CD8-positive, alpha-beta memory T cell (primary cell): ENCODE measurements around the gene ADGRB3. TPM values are rescaled to one million over a fixed set of nuclear protein-coding genes. Genes with fewer than 3 reads are reported as not detected.

ENCODE experiments used
- CTCF ChIA-PET: fragments of 350-600 bp; sonication (Branson Sonifier 250); formaldehyde crosslinking; loops from one replicate; lab custom pipeline; 2021; ENCODE audit warnings: antibody characterized with exemption; lab: Charles Lee
- POLR2A ChIA-PET: fragments of 350-600 bp; sonication (Branson Sonifier 250); formaldehyde crosslinking; loops from one replicate; lab custom pipeline; 2021; ENCODE audit warnings: antibody characterized with exemption; lab: Charles Lee
- DNase-seq, 5 donors: peaks; one replicate each; pipeline versions ENCODE4 v3.0.0 to v3.0.0-alpha.2; 2020 to 2022; ENCODE audit warnings: mixed read lengths in 1 of 5
- H3K27ac ChIP-seq: one replicate; pipeline ENCODE4 v1.7.0; 2013; ENCODE audit warnings: low read depth, mild to moderate bottlenecking, low read length, moderate library complexity
- H3K27me3 ChIP-seq: 2 replicates; pipeline ENCODE4 v1.7.0; 2013; ENCODE audit warnings: low read length, mild to moderate bottlenecking; ENCODE audit not compliant: insufficient read depth, poor library complexity, severe bottlenecking
- H3K36me3 ChIP-seq: 2 replicates; pipeline ENCODE4 v1.7.0; 2013; ENCODE audit warnings: mild to moderate bottlenecking, low read length, moderate library complexity; ENCODE audit not compliant: insufficient read depth
- H3K4me1 ChIP-seq: 2 replicates; pipeline ENCODE4 v1.7.0; 2013; ENCODE audit warnings: mild to moderate bottlenecking, low read length, moderate library complexity; ENCODE audit not compliant: insufficient read depth
- H3K4me3 ChIP-seq: 2 replicates; pipeline ENCODE4 v1.7.0; 2013; ENCODE audit warnings: mild to moderate bottlenecking, low read length
- H3K9me3 ChIP-seq: 2 replicates; pipeline ENCODE4 v1.7.0; 2013; ENCODE audit warnings: mild to moderate bottlenecking, low read length
- H3K27ac Mint-ChIP-seq, 8 donors: one replicate each; pipeline ENCODE4 v1.8.0; 2020 to 2021; ENCODE audit warnings: mixed read lengths in 8 of 8, mild to moderate bottlenecking in 6 of 8, inconsistent platforms in 3 of 8, moderate library complexity in 3 of 8
- H3K27me3 Mint-ChIP-seq, 2 donors: one replicate each; pipeline ENCODE4 v1.8.0; 2020 to 2021; ENCODE audit warnings: mixed read lengths in 2 of 2, mild to moderate bottlenecking in 1 of 2, moderate library complexity in 1 of 2
- H3K36me3 Mint-ChIP-seq, 3 donors: one replicate each; pipeline ENCODE4 v1.8.0; 2020 to 2021; ENCODE audit warnings: mixed read lengths in 3 of 3, inconsistent platforms in 1 of 3, mild to moderate bottlenecking in 1 of 3
- H3K4me1 Mint-ChIP-seq, 3 donors: one replicate each; pipeline ENCODE4 v1.8.0; 2020 to 2021; ENCODE audit warnings: mixed read lengths in 3 of 3, inconsistent platforms in 1 of 3, mild to moderate bottlenecking in 1 of 3
- H3K4me3 Mint-ChIP-seq, 7 donors: one replicate each; pipeline ENCODE4 v1.8.0; 2020 to 2021; ENCODE audit warnings: mixed read lengths in 7 of 7, mild to moderate bottlenecking in 6 of 7, moderate library complexity in 4 of 7, inconsistent platforms in 2 of 7
- H3K9me3 Mint-ChIP-seq, 5 donors: one replicate each; pipeline ENCODE4 v1.8.0; 2020 to 2022; ENCODE audit warnings: mixed read lengths in 5 of 5, mild to moderate bottlenecking in 3 of 5, moderate library complexity in 2 of 5, inconsistent platforms in 1 of 5
- polyA plus RNA-seq: library from polyadenylated mRNA; unstranded; fragments of 300-500 nt; fragmentation: Illumina TruSeq; gene quantifications from one replicate; pipeline ENCODE4 v1.2.3, GENCODE V29; 2021
- total RNA-seq, 2 experiments: library from RNA; stranded (reverse); gene quantifications; one replicate each; pipeline ENCODE4 v1.2.3, GENCODE V29; 2021

Gene ADGRB3
- total and polyA plus RNA-seq, 3 experiments from 2014 or later, result not detected

- Histone ChIP-seq H3K4me3 (no peak overlapping the region), H3K27me3 (no peaks in the 10 kb centered on the region), H3K36me3 (no peaks in the 10 kb centered on the region), H3K27ac (no peak overlapping the region), H3K4me1 (no peaks in the 10 kb centered on the region), H3K9me3 (no peaks in the 10 kb centered on the region)
- no peak for DNase-seq
- Mint-ChIP-seq H3K4me1 (no peaks in the 10 kb centered on the region), H3K9me3 (peaks cover 0 to 15% (median 5%) of the 10 kb centered on the region in 5 donors), H3K36me3 (no peaks in the 10 kb centered on the region), H3K27me3 (no peaks in the 10 kb centered on the region), H3K4me3 (no peak overlapping the region), H3K27ac (no peak overlapping the region)
- ChIA-PET POLR2A (no interaction called here), CTCF (no interaction called here)
Measured at GRCh38 chr6:69146385-69146784, 511.3 kb downstream of the ADGRB3 start.

- Histone ChIP-seq H3K36me3 (no peaks in the 10 kb centered on the region), H3K27me3 (no peaks in the 10 kb centered on the region), H3K27ac (no peak overlapping the region), H3K4me1 (no peaks in the 10 kb centered on the region), H3K4me3 (no peak overlapping the region), H3K9me3 (no peaks in the 10 kb centered on the region)
- Mint-ChIP-seq H3K27me3 (peaks cover 0 to 2% of the 10 kb centered on the region in 2 donors), H3K27ac (no peak overlapping the region), H3K9me3 (peaks cover 0 to 8% (median 0%) of the 10 kb centered on the region in 5 donors), H3K4me3 (no peak overlapping the region), H3K4me1 (no peaks in the 10 kb centered on the region), H3K36me3 (peaks cover 0 to 2% (median 0%) of the 10 kb centered on the region in 3 donors)
- POLR2A ChIA-PET, result no interaction called here
- CTCF ChIA-PET, result no interaction called here
- no peak for DNase-seq
Measured at GRCh38 chr6:69155467-69155866, 520.4 kb downstream of the ADGRB3 start.

- no peak overlapping the region for H3K4me3 ChIP-seq
- H3K27ac ChIP-seq, result no peak overlapping the region
- Mint-ChIP-seq H3K9me3 (peaks cover 0 to 14% (median 1%) of the 10 kb centered on the region in 5 donors), H3K36me3 (no peaks in the 10 kb centered on the region), H3K4me3 (no peak overlapping the region), H3K4me1 (no peaks in the 10 kb centered on the region), H3K27ac (no peak overlapping the region), H3K27me3 (no peaks in the 10 kb centered on the region)
- H3K27me3 ChIP-seq, result no peaks in the 10 kb centered on the region
- no peak for DNase-seq
- no peaks in the 10 kb centered on the region for H3K9me3 ChIP-seq
- POLR2A ChIA-PET, result no interaction called here
- no peaks in the 10 kb centered on the region for H3K4me1 ChIP-seq
- no peaks in the 10 kb centered on the region for H3K36me3 ChIP-seq
- CTCF ChIA-PET, result no interaction called here
Measured at GRCh38 chr6:69162811-69163210, 527.7 kb downstream of the ADGRB3 start.

DNA sequence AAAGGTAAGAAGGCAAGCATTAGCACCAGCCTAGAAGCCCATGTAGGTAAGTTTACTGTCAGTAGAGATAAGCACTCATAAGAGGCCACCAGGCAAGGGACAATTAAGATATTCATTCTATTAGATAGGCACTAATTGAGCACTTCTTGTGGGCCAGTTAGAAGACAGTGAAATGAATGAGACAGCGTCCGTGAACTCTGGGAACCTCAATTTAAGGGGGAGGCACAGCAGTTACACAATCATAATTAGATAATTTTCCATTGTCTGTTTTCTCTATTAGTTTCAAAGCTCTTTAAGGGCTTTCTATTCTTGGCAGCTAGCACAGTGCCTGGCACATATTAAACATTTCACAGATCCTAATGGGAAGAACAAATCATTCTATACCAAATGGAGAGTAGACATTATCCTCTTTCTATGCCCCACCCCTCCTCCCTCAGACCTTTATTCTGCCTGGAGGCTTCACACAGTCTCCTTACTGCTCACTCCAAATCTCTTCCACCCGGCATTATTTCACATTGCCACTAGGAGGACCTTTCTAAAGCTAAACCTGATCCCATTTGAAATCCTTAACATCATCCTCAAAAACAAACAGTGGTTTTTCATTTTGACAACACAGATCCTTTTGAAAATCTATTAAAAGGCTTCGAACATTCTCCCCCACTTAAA is 529.6 kb downstream of the ADGRB3 start:
- Mint-ChIP-seq H3K9me3 (peaks cover 0 to 13% (median 1%) of the 10 kb centered on the region in 5 donors), H3K36me3 (no peaks in the 10 kb centered on the region), H3K4me3 (no peak overlapping the region), H3K27ac (no peak overlapping the region), H3K4me1 (no peaks in the 10 kb centered on the region), H3K27me3 (no peaks in the 10 kb centered on the region)
- Histone ChIP-seq H3K27me3 (no peaks in the 10 kb centered on the region), H3K36me3 (no peaks in the 10 kb centered on the region), H3K4me1 (no peaks in the 10 kb centered on the region), H3K4me3 (no peak overlapping the region), H3K9me3 (no peaks in the 10 kb centered on the region), H3K27ac (no peak overlapping the region)
- CTCF ChIA-PET, result no interaction called here
- POLR2A ChIA-PET, result no interaction called here
- no peak for DNase-seq

DNA sequence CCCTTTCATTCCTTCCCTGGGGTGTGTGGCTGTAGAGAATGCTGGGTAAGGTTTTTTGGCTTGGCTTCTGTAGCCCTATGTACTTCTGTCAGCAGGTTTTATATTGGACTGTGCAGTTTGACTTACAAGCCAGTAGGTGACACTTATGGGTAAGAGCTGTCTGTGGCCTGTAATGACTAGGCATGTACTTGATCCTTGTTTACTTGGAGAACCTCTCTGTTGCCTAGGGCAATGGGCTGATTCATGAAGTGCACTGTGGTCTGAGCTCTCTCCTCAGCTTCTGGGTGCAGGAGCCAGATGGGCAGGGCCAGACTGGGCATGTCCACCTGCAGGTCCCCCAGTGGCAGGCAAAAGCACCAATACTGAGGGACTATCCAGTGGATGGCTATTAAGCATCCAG is 544.6 kb downstream of the ADGRB3 start:
- H3K4me3 ChIP-seq, result no peak overlapping the region
- H3K27me3 ChIP-seq, result no peaks in the 10 kb centered on the region
- no peak for DNase-seq
- no peak overlapping the region for H3K27ac Mint-ChIP-seq
- ChIA-PET POLR2A (no interaction called here), CTCF (no interaction called here)
- H3K36me3 ChIP-seq, result no peaks in the 10 kb centered on the region
- H3K27ac ChIP-seq, result no peak overlapping the region
- H3K9me3 ChIP-seq, result no peaks in the 10 kb centered on the region
- H3K4me1 ChIP-seq, result no peaks in the 10 kb centered on the region
- no peaks in the 10 kb centered on the region for H3K36me3 Mint-ChIP-seq
- H3K9me3 Mint-ChIP-seq, result peaks cover 0 to 17% (median 6%) of the 10 kb centered on the region in 5 donors
- no peaks in the 10 kb centered on the region for H3K27me3 Mint-ChIP-seq
- H3K4me3 Mint-ChIP-seq, result no peak overlapping the region
- H3K4me1 Mint-ChIP-seq, result no peaks in the 10 kb centered on the region

GRCh38 chr6:69180361-69181067 is 545.4 kb downstream of the ADGRB3 start:
- H3K36me3 ChIP-seq, result no peaks in the 10 kb centered on the region
- H3K4me3 ChIP-seq, result no peak overlapping the region
- no peak for DNase-seq
- H3K27me3 ChIP-seq, result no peaks in the 10 kb centered on the region
- no peak overlapping the region for H3K4me3 Mint-ChIP-seq
- no peak overlapping the region for H3K27ac Mint-ChIP-seq
- no peaks in the 10 kb centered on the region for H3K4me1 ChIP-seq
- H3K9me3 ChIP-seq, result no peaks in the 10 kb centered on the region
- H3K9me3 Mint-ChIP-seq, result peaks cover 0 to 17% (median 6%) of the 10 kb centered on the region in 5 donors
- ChIA-PET CTCF (no interaction called here), POLR2A (no interaction called here)
- H3K36me3 Mint-ChIP-seq, result no peaks in the 10 kb centered on the region
- no peaks in the 10 kb centered on the region for H3K27me3 Mint-ChIP-seq
- no peak overlapping the region for H3K27ac ChIP-seq
- no peaks in the 10 kb centered on the region for H3K4me1 Mint-ChIP-seq

GRCh38 chr6:69181964-69182363 is 546.9 kb downstream of the ADGRB3 start:
- CTCF ChIA-PET, result no interaction called here
- Mint-ChIP-seq H3K27ac (no peak overlapping the region), H3K36me3 (no peaks in the 10 kb centered on the region), H3K27me3 (no peaks in the 10 kb centered on the region), H3K4me3 (no peak overlapping the region), H3K9me3 (peaks cover 4 to 15% (median 6%) of the 10 kb centered on the region in 5 donors), H3K4me1 (no peaks in the 10 kb centered on the region)
- no peaks in the 10 kb centered on the region for H3K27me3 ChIP-seq
- H3K36me3 ChIP-seq, result no peaks in the 10 kb centered on the region
- H3K27ac ChIP-seq, result no peak overlapping the region
- no peak for DNase-seq
- no peak overlapping the region for H3K4me3 ChIP-seq
- no peaks in the 10 kb centered on the region for H3K9me3 ChIP-seq
- POLR2A ChIA-PET, result no interaction called here
- no peaks in the 10 kb centered on the region for H3K4me1 ChIP-seq

DNA sequence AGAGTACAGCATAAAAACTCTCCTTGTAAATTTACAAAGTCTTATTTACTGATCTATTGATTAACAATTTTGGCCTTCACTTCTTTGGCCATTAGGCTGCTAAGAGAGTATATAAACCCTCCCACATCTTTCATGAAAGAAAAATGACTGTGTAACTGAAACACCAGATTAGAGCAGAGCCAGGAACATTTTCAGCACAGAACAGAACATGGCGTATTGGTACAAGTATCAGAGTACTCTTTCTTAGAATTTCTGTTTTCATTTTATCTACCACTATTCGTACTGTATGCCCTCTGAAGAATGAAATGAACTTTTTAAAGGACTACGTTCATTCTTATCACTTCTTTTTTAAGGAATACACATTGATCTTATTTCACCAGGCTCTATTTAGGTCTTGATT is 550.2 kb downstream of the ADGRB3 start:
- no peaks in the 10 kb centered on the region for H3K9me3 ChIP-seq
- no peak for DNase-seq
- H3K4me1 ChIP-seq, result no peaks in the 10 kb centered on the region
- no peak overlapping the region for H3K4me3 ChIP-seq
- H3K36me3 Mint-ChIP-seq, result no peaks in the 10 kb centered on the region
- no peak overlapping the region for H3K4me3 Mint-ChIP-seq
- H3K27ac ChIP-seq, result no peak overlapping the region
- no peaks in the 10 kb centered on the region for H3K36me3 ChIP-seq
- H3K27me3 ChIP-seq, result no peaks in the 10 kb centered on the region
- POLR2A ChIA-PET, result no interaction called here
- CTCF ChIA-PET, result no interaction called here
- peaks cover 0 to 6% (median 1%) of the 10 kb centered on the region in 5 donors for H3K9me3 Mint-ChIP-seq
- H3K4me1 Mint-ChIP-seq, result no peaks in the 10 kb centered on the region
- H3K27me3 Mint-ChIP-seq, result no peaks in the 10 kb centered on the region
- H3K27ac Mint-ChIP-seq, result no peak overlapping the region
